PC-3 (cell line): ENCODE data around the gene CLDN2.

Experiments used
- EZH2 ChIP-seq: fragments of 300-600 bp; sonication (generic); IDR thresholded peaks from one replicate; pipeline ENCODE4 v1.6.1; 2017; ENCODE audit warnings: antibody characterized with exemption, mild to moderate bottlenecking, low read length; ENCODE audit not compliant: unreplicated experiment
- EZH2phosphoT487 ChIP-seq: fragments of 300-600 bp; sonication (generic); IDR thresholded peaks from 2 replicates; pipeline ENCODE4 v1.6.1; 2018; ENCODE audit warnings: mild to moderate bottlenecking, antibody characterized with exemption, low read length, borderline replicate concordance

DNA sequence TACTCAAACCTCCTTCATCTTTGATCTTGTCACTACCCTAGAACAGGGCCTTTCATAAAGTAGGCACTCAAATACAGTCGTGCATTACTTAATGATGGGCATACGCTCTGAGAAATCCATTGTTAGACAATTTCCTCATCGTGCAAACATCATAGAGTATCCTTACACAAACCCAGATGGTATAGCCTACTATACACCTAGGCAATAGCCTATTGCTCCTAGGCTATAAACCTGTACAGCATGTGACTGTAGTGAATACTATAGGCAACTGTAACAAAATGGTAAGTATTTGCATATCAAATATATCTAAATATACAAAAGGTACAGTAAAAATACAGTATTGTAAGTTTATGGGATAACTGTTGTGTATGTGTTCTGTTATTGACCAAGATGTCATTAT, 31.9 kb downstream of the CLDN2 start:
- TF ChIP-seq EZH2phosphoT487: no peak
- no peak for TF ChIP-seq EZH2
